Measurements from ENCODE around the gene CES3.

GRCh38 chr16:66920924-66921680, 40.0 kb upstream of the CES3 start:
- TF ChIP-seq CTCF (conservative IDR thresholded peaks at IDR 0.05 in 1 of 2, IDR thresholded peaks at IDR 0.05 in 1 of 2; ENCODE audit: extremely low read depth in 1 of 2, insufficient read depth in 1 of 2, low read depth in 1 of 2, low read length in 2 of 2) (no peak), EZH2 (IDR thresholded peaks at IDR 0.05; ENCODE audit: borderline replicate concordance, low read length) (no peak)
